GM18861 (cell line): ENCODE results near the gene SRXN1.

Source experiments
- ATAC-seq: cut with Tn5 transposase; IDR thresholded peaks from one replicate; pipeline ENCODE4 v1.9.1; 2021; ENCODE audit not compliant: unreplicated experiment

SRXN1 gene

GRCh38 chr20:609371-609964 is 43.5 kb downstream of the SRXN1 start:
- no peak for ATAC-seq

- no peak for ATAC-seq
These were observed 44.0 kb downstream of the SRXN1 start for GRCh38 chr20:608970-609369.

- ATAC-seq, result no peak
These were observed 45.5 kb downstream of the SRXN1 start for GRCh38 chr20:607476-607875.

GRCh38 chr20:605237-605636 is 47.8 kb downstream of the SRXN1 start:
- ATAC-seq, result no peak

GRCh38 chr20:603116-603640 is 49.8 kb downstream of the SRXN1 start:
- no peak for ATAC-seq

- ATAC-seq, result no peak
These were observed 50.7 kb downstream of the SRXN1 start for GRCh38 chr20:602111-602970.

- ATAC-seq, result no peak
These were observed 52.3 kb downstream of the SRXN1 start for GRCh38 chr20:600736-601135.

GRCh38 chr20:600141-600540 is 52.9 kb downstream of the SRXN1 start:
- no peak for ATAC-seq

GRCh38 chr20:598133-598850 is 54.7 kb downstream of the SRXN1 start:
- ATAC-seq, result no peak

- ATAC-seq, result no peak
These were observed 55.4 kb downstream of the SRXN1 start for GRCh38 chr20:597560-597959.
